NCI-H1417 (cell line): Measurements from ENCODE around the gene CES2.
"Not testable (repeated sequence)": the region's sequence is repeated elsewhere in the genome, so short reads cannot be mapped to it uniquely, and the experiment has no call there.

Experiments
- DNase-seq, 3 experiments: peaks; one replicate each; lab custom pipeline; 2025; lab: John Stamatoyannopoulos, UW

CES2 gene

DNA sequence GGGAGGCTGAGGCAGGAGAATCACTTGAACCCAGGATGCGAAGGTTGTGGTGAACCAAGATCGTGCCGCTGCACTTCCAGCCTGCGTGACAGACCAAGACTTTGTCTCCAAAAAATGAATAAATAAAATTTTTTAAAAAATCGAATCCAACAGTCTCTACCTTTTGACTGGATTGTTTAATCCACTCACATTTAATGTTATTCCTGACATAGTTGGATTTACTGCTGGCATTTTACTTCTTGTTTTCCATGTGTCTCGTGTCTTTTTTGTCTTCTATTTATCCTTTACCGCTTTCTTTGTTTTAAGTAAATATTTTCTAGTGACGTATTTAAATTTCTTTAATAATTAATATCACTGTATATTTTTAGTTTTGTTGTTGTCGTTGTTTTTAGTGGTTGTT, 47.7 kb downstream of the CES2 start:
- no peak for DNase-seq

DNA sequence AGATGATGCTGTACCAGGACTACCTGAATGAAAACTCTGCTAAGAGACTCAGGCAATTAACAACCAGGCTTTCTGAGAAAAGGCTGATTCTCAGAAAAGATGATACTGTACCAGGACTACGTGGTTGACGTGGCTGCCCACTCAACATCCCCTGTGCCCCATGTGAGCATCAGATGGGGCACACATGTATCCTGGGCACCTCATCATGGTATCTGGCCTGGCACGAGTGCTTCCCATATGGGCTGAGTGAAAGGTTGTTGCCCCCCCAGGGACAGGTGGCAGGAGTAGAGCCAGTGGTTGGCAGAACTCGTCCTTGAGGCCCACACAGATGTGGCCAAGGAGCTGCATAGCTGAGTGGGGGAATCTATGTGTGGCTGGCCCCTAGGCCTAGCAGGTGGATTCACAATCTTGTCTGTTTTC, 49.6 kb downstream of the CES2 start:
- DNase-seq = no peak

DNA sequence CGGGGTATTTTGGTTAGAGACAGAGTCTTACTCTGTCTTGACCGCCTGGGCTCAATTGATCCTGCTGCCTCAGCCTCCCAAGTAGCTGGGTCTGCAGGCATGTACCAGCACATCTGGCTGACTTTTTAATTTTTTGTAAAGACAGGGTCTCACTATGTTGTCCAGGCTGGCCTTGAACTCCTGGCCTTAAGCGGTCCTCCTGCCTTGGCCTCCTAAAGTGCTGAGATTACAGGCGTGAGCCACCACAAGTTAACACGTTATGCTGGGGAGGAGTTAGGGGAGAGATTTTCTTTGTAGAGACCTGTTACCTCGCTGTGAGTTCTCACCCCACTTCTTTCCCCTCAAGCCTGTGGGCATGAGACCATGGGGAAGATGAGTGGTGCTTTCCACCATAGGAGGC, 51.2 kb downstream of the CES2 start:
- no peak for DNase-seq

DNA sequence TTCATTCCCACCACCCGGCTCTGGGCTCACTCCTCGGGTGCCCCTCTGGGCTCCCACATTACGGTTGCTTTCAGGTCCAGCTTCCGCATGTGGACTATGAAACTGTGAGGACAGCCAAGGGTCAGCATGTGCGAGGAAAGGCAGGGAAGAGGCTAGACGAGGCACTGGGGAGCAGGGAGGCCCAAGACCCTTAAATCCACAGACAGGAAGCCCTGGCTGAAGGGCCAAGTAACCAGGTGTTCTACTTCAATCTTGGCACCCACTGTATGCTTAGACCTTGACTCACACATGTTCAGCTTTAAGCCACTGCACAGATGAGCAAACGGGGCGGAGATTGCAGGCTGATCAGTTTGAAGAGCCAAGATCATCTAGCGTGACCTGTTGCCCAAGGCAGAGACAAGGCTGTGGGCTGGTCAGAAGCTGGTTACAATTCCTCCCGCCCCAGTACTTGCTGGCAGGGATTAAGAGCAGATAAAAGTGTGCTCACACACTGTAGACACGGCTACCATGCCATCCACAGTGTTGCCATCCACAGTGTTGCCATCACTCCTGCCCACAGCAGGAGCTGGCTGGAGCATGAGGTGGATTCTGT, 53.0 kb downstream of the CES2 start, which contains the start of gene CES4A:
TSS of gene CES4A (plus strand) at position 393 of the 592 bp plus-strand sequence. CDS start at position 577, 184 bp downstream.
- no peak for DNase-seq

DNA sequence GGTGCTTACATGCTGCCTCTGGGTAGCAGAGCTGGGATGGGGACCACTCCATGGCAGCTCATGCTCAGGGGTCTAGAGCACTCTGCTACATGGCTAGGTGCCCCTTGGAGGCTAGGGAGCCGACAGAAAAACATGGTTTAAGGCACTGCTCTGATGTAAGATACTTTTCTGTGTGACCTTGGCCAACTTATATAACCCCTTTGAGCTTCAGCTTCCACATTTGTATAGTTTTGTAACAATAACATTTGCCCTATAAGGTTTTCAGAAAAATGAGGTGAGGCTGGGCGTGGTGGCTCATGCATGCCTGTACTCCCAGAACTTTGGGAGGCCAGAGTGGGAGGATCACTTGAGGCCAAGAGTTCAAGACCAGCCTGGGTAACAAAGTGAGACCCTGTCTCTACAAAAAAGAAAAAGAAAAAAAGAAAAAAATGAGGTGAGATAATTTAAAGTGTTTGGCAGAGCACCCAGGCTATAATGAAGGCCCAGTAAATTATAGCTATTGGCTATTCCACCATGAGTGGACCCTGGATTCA, 56.3 kb downstream of the CES2 start:
- no peak for DNase-seq

DNA sequence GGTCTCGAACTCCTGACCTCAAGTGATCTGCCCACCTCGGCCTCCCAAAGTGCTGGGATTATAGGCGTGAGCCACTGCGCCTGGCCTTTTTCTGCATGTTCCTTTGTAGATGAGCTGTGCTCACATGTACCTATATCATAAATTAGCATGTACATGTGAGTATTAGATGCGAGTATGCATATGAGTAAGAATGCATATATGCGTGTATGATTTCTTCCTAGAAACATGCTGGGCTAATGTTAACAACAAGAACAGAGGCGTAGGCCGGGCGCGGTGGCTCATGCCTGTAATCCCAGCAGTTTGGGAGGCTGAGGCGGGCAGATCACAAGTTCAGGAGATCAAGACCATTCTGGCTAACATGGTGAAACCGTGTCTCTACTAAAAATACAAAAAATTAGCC, 58.2 kb downstream of the CES2 start:
- not testable (repeated sequence) for DNase-seq
